ENCODE results near the gene C21orf58.
A peak's percentile ranks its signal among the peaks of the same experiment; 100 is the strongest.

C21orf58 gene

DNA sequence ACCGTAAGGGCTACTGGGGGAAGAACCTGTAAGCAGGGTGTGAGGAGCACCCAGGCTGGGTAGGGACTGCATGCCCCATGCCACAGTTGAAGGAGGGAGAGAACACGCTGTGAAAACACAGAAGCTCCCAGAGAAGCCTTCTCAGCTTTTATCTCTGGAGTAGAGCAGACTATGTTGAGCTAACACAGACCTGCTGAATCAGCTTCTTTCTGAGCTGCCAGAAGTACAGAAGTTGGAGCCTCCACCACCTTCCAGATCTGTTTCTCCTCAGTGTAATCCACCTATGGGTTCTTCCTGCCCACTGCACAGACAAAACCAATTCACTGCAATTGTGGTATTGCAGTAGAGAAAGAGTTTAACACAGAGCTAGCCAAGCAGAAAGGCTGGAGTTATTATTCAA is 32.1 kb downstream of the C21orf58 start:
- no peak for DNase-seq (ENCODE audit: low spot score)
- in situ Hi-C loops (cut with MboI; ENCODE audit: low pct_unique_long_range_greater_than_20kb, low sequenced_read_pairs, unreplicated experiment) = no loop called here
- TF ChIP-seq, protein P1, sequence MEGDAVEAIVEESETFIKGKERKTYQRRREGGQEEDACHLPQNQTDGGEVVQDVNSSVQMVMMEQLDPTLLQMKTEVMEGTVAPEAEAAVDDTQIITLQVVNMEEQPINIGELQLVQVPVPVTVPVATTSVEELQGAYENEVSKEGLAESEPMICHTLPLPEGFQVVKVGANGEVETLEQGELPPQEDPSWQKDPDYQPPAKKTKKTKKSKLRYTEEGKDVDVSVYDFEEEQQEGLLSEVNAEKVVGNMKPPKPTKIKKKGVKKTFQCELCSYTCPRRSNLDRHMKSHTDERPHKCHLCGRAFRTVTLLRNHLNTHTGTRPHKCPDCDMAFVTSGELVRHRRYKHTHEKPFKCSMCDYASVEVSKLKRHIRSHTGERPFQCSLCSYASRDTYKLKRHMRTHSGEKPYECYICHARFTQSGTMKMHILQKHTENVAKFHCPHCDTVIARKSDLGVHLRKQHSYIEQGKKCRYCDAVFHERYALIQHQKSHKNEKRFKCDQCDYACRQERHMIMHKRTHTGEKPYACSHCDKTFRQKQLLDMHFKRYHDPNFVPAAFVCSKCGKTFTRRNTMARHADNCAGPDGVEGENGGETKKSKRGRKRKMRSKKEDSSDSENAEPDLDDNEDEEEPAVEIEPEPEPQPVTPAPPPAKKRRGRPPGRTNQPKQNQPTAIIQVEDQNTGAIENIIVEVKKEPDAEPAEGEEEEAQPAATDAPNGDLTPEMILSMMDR (IDR thresholded peaks at IDR 0.05; ENCODE audit: extremely low read depth, insufficient read depth, missing control alignments) = no peak

DNA sequence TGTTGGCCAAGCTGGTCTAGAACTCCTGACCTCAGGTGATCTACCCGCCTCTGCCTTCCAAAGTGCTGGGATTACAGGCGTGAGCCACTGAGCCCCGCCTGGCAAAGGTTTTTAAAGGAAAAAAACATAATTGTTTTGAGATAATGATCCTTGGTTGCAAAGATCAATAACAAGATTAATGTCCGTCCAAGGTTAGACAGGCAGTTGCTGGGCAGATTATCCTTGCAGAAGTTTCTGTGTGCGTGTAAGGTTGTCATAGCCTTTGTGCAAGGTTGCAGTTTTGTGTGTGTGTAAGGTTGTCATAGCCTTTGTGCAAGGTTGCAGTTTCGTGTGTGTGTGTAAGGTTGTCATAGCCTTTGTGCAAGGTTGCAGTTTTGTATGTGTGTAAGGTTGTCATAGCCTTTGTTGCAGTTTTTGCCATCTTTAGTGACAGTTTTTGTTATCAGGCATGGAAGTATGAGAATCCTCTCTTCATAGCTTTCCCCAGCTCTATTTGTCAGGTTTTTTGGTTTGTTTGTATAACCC is 34.0 kb downstream of the C21orf58 start:
- in situ Hi-C loops (cut with MboI; ENCODE audit: low pct_unique_long_range_greater_than_20kb, low sequenced_read_pairs, unreplicated experiment) = no loop called here
- no peak for DNase-seq (ENCODE audit: low spot score)
- TF ChIP-seq, protein P1 (IDR thresholded peaks at IDR 0.05; ENCODE audit: extremely low read depth, insufficient read depth, missing control alignments) = no peak

DNA sequence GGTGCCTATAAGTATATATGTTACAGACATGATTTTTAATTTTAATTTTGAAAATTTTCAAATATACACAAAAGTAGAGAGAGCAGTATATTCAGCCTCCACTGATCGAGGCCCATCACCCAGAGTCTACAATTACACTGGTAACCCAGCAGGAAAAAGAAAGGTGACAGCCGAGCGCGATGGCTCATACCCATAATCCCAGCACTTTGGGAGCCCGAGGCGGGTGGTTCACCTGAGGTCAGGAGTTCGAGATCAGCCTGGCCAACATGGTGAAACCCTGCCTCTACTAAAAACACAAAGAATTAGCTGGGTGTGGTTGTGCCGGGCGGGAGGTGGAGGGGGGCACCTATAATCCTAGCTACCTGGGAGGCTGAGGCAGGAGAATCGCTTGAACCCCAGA is 36.1 kb downstream of the C21orf58 start:
- in situ Hi-C loops (cut with MboI; ENCODE audit: low pct_unique_long_range_greater_than_20kb, low sequenced_read_pairs, unreplicated experiment) = no loop called here
- TF ChIP-seq, protein P1 (IDR thresholded peaks at IDR 0.05; ENCODE audit: extremely low read depth, insufficient read depth, missing control alignments) = no peak

DNA sequence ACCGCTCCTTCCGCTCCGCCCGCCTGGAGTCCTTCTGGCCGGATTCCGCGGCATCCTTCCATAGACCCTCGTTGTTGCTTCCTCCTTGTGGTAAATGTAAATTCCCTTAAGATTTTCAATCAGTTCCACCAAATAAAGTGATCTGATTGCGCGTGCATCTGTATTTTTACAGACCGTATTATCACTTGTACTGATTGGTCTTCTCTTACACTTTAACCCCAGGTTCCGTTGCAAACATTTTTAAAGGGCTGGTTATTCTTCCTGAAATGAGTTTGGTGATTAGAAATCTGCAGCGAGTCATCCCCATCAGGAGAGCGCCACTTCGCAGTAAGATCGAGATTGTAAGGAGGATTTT is 37.0 kb downstream of the C21orf58 start:
- TF ChIP-seq, protein P1 (IDR thresholded peaks at IDR 0.05; ENCODE audit: extremely low read depth, insufficient read depth, missing control alignments) = no peak
- no peak for DNase-seq (ENCODE audit: low spot score)
- in situ Hi-C loops (cut with MboI; ENCODE audit: low pct_unique_long_range_greater_than_20kb, low sequenced_read_pairs, unreplicated experiment) = no loop called here

More for the DNA sequence above, 36.1 kb downstream of the C21orf58 start:
- DNase-seq (ENCODE audit: low spot score) = no peak

DNA sequence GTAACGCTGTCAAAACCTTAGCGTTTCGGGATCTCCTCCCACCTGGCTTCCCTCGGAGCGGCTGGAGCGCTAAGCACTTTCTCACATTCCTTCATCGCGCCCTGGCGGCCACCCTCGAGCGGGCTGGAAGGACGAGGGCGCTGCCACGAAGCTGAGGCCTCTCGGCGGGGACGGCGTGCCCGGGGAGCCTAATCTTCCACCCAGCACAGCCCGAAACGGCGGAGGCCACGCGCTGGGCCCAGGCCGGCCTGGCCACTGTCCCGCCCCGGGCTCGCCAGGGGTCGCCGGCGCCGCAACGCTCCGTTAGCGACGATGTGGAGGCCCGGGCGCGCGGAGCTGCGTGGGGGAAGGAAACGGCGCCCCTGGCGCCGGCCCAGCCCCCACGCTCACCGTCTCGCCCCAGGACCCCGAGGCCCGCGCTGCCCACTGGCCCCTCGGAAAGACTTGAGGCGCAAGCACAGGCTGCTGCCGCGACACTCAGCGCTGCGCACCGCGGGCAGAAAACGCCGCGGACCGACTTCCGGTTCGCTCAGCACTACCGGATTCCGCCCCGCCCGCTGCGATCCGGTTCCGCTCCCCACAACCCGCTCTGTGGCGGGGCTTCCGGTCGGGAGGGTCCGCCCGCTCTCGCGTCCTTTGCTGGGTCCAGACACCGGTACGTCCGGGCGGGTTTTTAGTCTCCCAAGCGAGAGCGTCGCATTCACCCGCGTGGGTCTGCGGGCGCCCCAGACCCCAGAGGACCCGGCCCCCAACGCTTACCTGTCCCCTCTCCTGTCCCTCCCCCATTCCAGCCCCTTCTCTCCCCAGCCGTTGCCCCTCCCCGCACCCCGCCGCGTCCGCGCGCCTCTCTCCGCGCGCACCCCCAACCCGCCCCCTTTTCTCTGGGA is 37.7 kb downstream of the C21orf58 start, which contains the start of gene YBEY:
YBEY (plus strand) TSS at position 582 of the 887 bp plus-strand sequence. CDS start 572 bp downstream, outside the sequence.
- peak; percentile 98 for DNase-seq (ENCODE audit: low spot score)
- in situ Hi-C loops (cut with MboI; ENCODE audit: low pct_unique_long_range_greater_than_20kb, low sequenced_read_pairs, unreplicated experiment) = no loop called here
- TF ChIP-seq, protein P1 (IDR thresholded peaks at IDR 0.05; ENCODE audit: extremely low read depth, insufficient read depth, missing control alignments) = peak; percentile 49

DNA sequence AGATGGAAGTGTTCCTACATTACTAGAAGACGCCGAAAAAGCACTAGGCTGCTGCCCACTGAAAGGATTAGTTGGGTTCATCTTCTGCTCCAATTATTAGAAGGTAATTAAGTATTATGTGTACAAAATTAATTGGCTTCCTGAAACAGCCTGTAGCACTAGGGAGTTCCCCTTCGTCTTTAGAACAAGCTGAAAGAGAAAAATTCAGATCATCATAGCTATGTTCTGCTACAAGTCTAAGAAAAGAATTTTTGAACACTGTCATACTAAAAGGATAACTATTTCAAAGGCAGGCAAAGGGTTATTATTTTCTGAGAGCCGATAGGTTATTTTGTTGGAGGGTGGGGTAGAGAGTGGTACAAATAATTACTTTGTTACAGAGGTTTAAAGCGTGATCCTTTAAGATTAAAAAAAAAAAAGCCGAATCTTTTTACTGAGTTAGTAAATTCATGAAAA is 38.4 kb downstream of the C21orf58 start, which contains the start of gene MCM3AP:
MCM3AP (minus strand) TSS at position 406 of the 456 bp plus-strand sequence; CDS start at position 81, 325 bp downstream.
- DNase-seq (ENCODE audit: low spot score) = no peak
- in situ Hi-C loops (cut with MboI; ENCODE audit: low pct_unique_long_range_greater_than_20kb, low sequenced_read_pairs, unreplicated experiment) = no loop called here
- TF ChIP-seq, protein P1 (IDR thresholded peaks at IDR 0.05; ENCODE audit: extremely low read depth, insufficient read depth, missing control alignments) = no peak

Data from GM13977 (cell line).